GM23338 (cell line): ENCODE measurements around the gene STAT1. TPM values are rescaled to one million over a fixed set of nuclear protein-coding genes. Genes with fewer than 3 reads are reported as not detected.

Experiments used
- ATAC-seq: fragments of 200-7000 bp; cut with Tn5 transposase; 3 replicates; pipeline ENCODE4 v1.9.1; 2020
- DNase-seq: peaks from one replicate; pipeline ENCODE4 v3.0.0-alpha.2; 2015; ENCODE audit warnings: low spot score
- H2AFZ ChIP-seq: fragments of 200-600 bp; sonication (generic); 2 replicates; pipeline ENCODE4 v1.8.0; 2016; ENCODE audit warnings: antibody characterized with exemption, mild to moderate bottlenecking, moderate library complexity
- H3F3A ChIP-seq: fragments of 200-600 bp; sonication (generic); replicated peaks from 2 replicates; pipeline ENCODE4 v1.8.0; 2017; ENCODE audit warnings: antibody characterized with exemption, mixed run types, low read depth
- H3K27ac ChIP-seq: fragments of 200-600 bp; sonication (generic); 2 replicates; pipeline ENCODE4 v1.6.1; 2016; ENCODE audit warnings: low read depth
- H3K27me3 ChIP-seq: fragments of 200-600 bp; sonication (generic); 2 replicates; pipeline ENCODE4 v1.8.0; 2016; ENCODE audit warnings: mild to moderate bottlenecking, mixed run types, moderate library complexity; ENCODE audit not compliant: insufficient read depth
- H3K36me3 ChIP-seq: fragments of 200-600 bp; sonication (generic); 2 replicates; pipeline ENCODE4 v1.8.0; 2016; ENCODE audit warnings: mild to moderate bottlenecking; ENCODE audit not compliant: insufficient read depth
- H3K4me1 ChIP-seq: fragments of 200-600 bp; sonication (generic); 2 replicates; pipeline ENCODE4 v1.8.0; 2016; ENCODE audit warnings: mild to moderate bottlenecking, moderate library complexity; ENCODE audit not compliant: insufficient read depth
- H3K4me2 ChIP-seq: fragments of 200-600 bp; sonication (generic); 2 replicates; pipeline ENCODE4 v1.7.1; 2017; ENCODE audit warnings: mixed run types
- H3K4me3 ChIP-seq: fragments of 200-600 bp; sonication (generic); 2 replicates; pipeline ENCODE4 v1.6.1; 2016; ENCODE audit warnings: mixed run types
- H3K79me2 ChIP-seq: fragments of 200-600 bp; sonication (generic); replicated peaks from 2 replicates; pipeline ENCODE4 v1.8.0; 2017; ENCODE audit warnings: mild to moderate bottlenecking; ENCODE audit not compliant: insufficient read depth
- H3K9me2 ChIP-seq: fragments of 200-600 bp; sonication (generic); 2 replicates; pipeline ENCODE4 v1.8.0; 2017; ENCODE audit not compliant: insufficient read depth
- H4K20me1 ChIP-seq: fragments of 200-600 bp; sonication (generic); replicated peaks from 2 replicates; pipeline ENCODE4 v1.8.0; 2017; ENCODE audit warnings: mild to moderate bottlenecking; ENCODE audit not compliant: insufficient read depth
- H3K27ac Mint-ChIP-seq: 2 replicates; pipeline ENCODE4 v1.8.0; 2020; ENCODE audit warnings: inconsistent platforms, mild to moderate bottlenecking, moderate library complexity, mixed read lengths
- H3K27me3 Mint-ChIP-seq: 3 replicates; pipeline ENCODE4 v1.8.0; 2022; ENCODE audit warnings: low read depth, mild to moderate bottlenecking, moderate library complexity, mixed read lengths, inconsistent platforms; ENCODE audit not compliant: insufficient read depth, poor library complexity
- H3K36me3 Mint-ChIP-seq: 3 replicates; pipeline ENCODE4 v1.8.0; 2021; ENCODE audit warnings: low read depth, mild to moderate bottlenecking, inconsistent platforms, moderate library complexity, mixed read lengths
- H3K4me1 Mint-ChIP-seq: 3 replicates; pipeline ENCODE4 v1.8.0; 2020; ENCODE audit warnings: mild to moderate bottlenecking, inconsistent platforms, mixed read lengths
- H3K4me3 Mint-ChIP-seq: 3 replicates; pipeline ENCODE4 v1.8.0; 2021; ENCODE audit warnings: moderate library complexity, mild to moderate bottlenecking, inconsistent platforms, mixed read lengths
- H3K9me3 Mint-ChIP-seq: 3 replicates; pipeline ENCODE4 v1.8.0; 2020; ENCODE audit warnings: moderate library complexity, mild to moderate bottlenecking, inconsistent platforms, mixed read lengths
- CREB1 ChIP-seq: fragments of 250-450 bp; sonication (Bioruptor Pico); IDR thresholded peaks from 2 replicates; pipeline ENCODE4 v1.5.0; 2020; ENCODE audit warnings: low read depth, mild to moderate bottlenecking, moderate library complexity
- CTCF ChIP-seq, 2 experiments: fragments of 200-600 bp in 1 of 2; sonication (generic) in 1 of 2; conservative IDR thresholded peaks; 2 replicates each; pipeline versions ENCODE4 v1.5.1 to v1.6.1; 2016 to 2017; ENCODE audit warnings: antibody characterized with exemption in 2 of 2, low read depth in 2 of 2, mild to moderate bottlenecking in 2 of 2, moderate library complexity in 1 of 2
- ETS1 ChIP-seq: IDR thresholded peaks from 2 replicates; pipeline ENCODE4 v1.6.1; 2016; ENCODE audit warnings: antibody characterized with exemption
- REST ChIP-seq: IDR thresholded peaks from one replicate; pipeline ENCODE4 v1.6.1; 2018; ENCODE audit warnings: antibody characterized with exemption; ENCODE audit not compliant: unreplicated experiment
- STAT1 ChIP-seq: IDR thresholded peaks from one replicate; pipeline ENCODE4 v1.6.1; 2016; ENCODE audit warnings: antibody characterized with exemption; ENCODE audit not compliant: unreplicated experiment
- ZNF462 ChIP-seq: fragments of 250-450 bp; sonication (Bioruptor Pico); IDR thresholded peaks from 2 replicates; pipeline ENCODE4 v1.5.0; 2020; ENCODE audit warnings: mild to moderate bottlenecking, moderate library complexity
- polyA plus RNA-seq: library from polyadenylated mRNA; unstranded; fragments of >200 nt; fragmentation: Nextera tagmentation; extraction: Ambion mirVana; gene quantifications from 2 replicates; pipeline ENCODE4 v1.2.1, GENCODE V29; 2016
- total RNA-seq: library from RNA; depleted of rRNA; stranded (reverse); fragments of >200 nt; shearing (Covaris generic); gene quantifications from 2 replicates; pipeline ENCODE4 v1.2.3, GENCODE V29; 2014

STAT1 gene
- total and polyA plus RNA-seq, 2 experiments from 2014 or later, result 15.1 to 47.4 TPM

- H3K36me3 ChIP-seq, result 0 out of 2 replicates have a peak, but pooled peaks cover 7% of the 10 kb centered on the region
- H3K4me2 ChIP-seq, result peak overlapping the region; percentile 85
- H4K20me1 ChIP-seq, result no peaks in the 10 kb centered on the region; the same call in none of the 2 replicates
- H3K4me3 Mint-ChIP-seq, result no peak overlapping the region
- peaks cover 19% of the 10 kb centered on the region for H3K79me2 ChIP-seq
- no peak overlapping the region for H3K27ac Mint-ChIP-seq
- H3K4me1 Mint-ChIP-seq, result no peaks in the 10 kb centered on the region
- H2AFZ ChIP-seq, result peak overlapping the region; percentile 79; the same call in 1 of the 2 replicates
- no peak for DNase-seq
- no peaks in the 10 kb centered on the region for H3K9me3 Mint-ChIP-seq
- H3K36me3 Mint-ChIP-seq, result no peaks in the 10 kb centered on the region
- no peaks in the 10 kb centered on the region; the same call in 1 of the 2 replicates for H3K9me2 ChIP-seq
- peaks cover 5% of the 10 kb centered on the region; the same call in 1 of the 2 replicates for H3F3A ChIP-seq
- H3K4me1 ChIP-seq, result peaks cover 16% of the 10 kb centered on the region
- H3K27me3 ChIP-seq, result peaks cover 33% of the 10 kb centered on the region
- TF ChIP-seq CTCF (conservative IDR thresholded peaks at IDR 0.05; ENCODE audit: low read depth in 2 of 2) (0 out of 4 replicates have a peak, but pooled peaks of 1 of the 2 experiments have one; percentile 3), STAT1 (no peak)
- no peaks in the 10 kb centered on the region for H3K27me3 Mint-ChIP-seq
- ATAC-seq, result no peak
- H3K27ac ChIP-seq, result 0 out of 2 replicates have a peak overlapping the region, but pooled peaks have one; percentile 52
- peak overlapping the region; percentile 74 for H3K4me3 ChIP-seq
Measured at GRCh38 chr2:191013682-191013931, 364 bp downstream of the STAT1 start.

- Histone ChIP-seq H3K4me1 (peaks cover 16% of the 10 kb centered on the region), H3K9me2 (no peaks in the 10 kb centered on the region; the same call in 1 of the 2 replicates), H3K4me3 (peak overlapping the region; percentile 74), H3K27me3 (peaks cover 28% of the 10 kb centered on the region), H3K27ac (no peak overlapping the region), H3K79me2 (peaks cover 19% of the 10 kb centered on the region), H2AFZ (peak overlapping the region; percentile 79; the same call in 1 of the 2 replicates), H3F3A (peaks cover 5% of the 10 kb centered on the region; the same call in 1 of the 2 replicates), H3K4me2 (peak overlapping the region; percentile 85), H4K20me1 (no peaks in the 10 kb centered on the region; the same call in none of the 2 replicates), H3K36me3 (0 out of 2 replicates have a peak, but pooled peaks cover 8% of the 10 kb centered on the region)
- H3K27me3 Mint-ChIP-seq, result no peaks in the 10 kb centered on the region
- DNase-seq (peak; percentile 11), ATAC-seq (peak; percentile 8)
- H3K9me3 Mint-ChIP-seq, result no peaks in the 10 kb centered on the region
- H3K36me3 Mint-ChIP-seq, result peaks cover 5% of the 10 kb centered on the region; the same call in 2 of the 3 replicates
- H3K4me3 Mint-ChIP-seq, result no peak overlapping the region
- no peaks in the 10 kb centered on the region for H3K4me1 Mint-ChIP-seq
- H3K27ac Mint-ChIP-seq, result no peak overlapping the region
- TF ChIP-seq REST (no peak), CREB1 (CRISPR knock-in tag) (no peak), ZNF462 (CRISPR knock-in tag) (no peak), STAT1 (no peak), ETS1 (no peak)
Measured at GRCh38 chr2:191012845-191013681, 908 bp downstream of the STAT1 start.
